ENCODE measurements around the gene STPG2.

DNA sequence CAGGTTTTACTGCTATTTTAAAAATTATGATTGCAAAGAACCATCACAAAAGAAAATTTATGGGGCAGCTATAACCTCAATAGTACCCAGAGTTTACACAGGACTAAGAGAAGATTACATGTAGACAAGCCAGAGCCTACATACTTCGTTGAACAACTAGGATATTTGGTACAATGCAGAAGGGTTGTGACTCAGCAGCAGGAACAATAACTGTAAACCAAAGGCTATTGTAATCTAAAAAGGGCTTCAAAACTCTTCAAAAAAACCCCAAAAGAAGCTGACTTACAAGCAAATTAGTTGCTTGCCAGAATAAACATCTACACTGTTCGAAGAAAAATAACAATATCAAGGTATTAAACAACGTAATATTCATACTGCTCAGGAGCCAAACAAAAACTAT is 618.0 kb downstream of the STPG2 start:
- TF ChIP-seq, protein P1, sequence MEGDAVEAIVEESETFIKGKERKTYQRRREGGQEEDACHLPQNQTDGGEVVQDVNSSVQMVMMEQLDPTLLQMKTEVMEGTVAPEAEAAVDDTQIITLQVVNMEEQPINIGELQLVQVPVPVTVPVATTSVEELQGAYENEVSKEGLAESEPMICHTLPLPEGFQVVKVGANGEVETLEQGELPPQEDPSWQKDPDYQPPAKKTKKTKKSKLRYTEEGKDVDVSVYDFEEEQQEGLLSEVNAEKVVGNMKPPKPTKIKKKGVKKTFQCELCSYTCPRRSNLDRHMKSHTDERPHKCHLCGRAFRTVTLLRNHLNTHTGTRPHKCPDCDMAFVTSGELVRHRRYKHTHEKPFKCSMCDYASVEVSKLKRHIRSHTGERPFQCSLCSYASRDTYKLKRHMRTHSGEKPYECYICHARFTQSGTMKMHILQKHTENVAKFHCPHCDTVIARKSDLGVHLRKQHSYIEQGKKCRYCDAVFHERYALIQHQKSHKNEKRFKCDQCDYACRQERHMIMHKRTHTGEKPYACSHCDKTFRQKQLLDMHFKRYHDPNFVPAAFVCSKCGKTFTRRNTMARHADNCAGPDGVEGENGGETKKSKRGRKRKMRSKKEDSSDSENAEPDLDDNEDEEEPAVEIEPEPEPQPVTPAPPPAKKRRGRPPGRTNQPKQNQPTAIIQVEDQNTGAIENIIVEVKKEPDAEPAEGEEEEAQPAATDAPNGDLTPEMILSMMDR (conservative IDR thresholded peaks at IDR 0.05): no peak
- TF ChIP-seq EZH2 (IDR thresholded peaks at IDR 0.05; ENCODE audit: low read depth): no peak
